GM21737 (cell line): ENCODE results near the gene TBC1D23.
"Not testable (repeated sequence)": the region's sequence is repeated elsewhere in the genome, so short reads cannot be mapped to it uniquely, and the experiment has no call there.

Experiments used
- ATAC-seq: cut with Tn5 transposase; IDR thresholded peaks from one replicate; pipeline ENCODE4 v1.9.1; 2021; ENCODE audit warnings: mild to moderate bottlenecking, moderate library complexity; ENCODE audit not compliant: unreplicated experiment

Gene TBC1D23

GRCh38 chr3:100295089-100295488 lies 34.3 kb downstream of the TBC1D23 start:
- ATAC-seq, result no peak

- ATAC-seq, result no peak
Observed at GRCh38 chr3:100297784-100298183, 37.0 kb downstream of the TBC1D23 start.

- ATAC-seq, result no peak
Observed at GRCh38 chr3:100299016-100299415, 38.2 kb downstream of the TBC1D23 start.

GRCh38 chr3:100306695-100307094 lies 45.9 kb downstream of the TBC1D23 start:
- no peak for ATAC-seq

GRCh38 chr3:100310355-100310965 lies 49.7 kb downstream of the TBC1D23 start:
- no peak for ATAC-seq

- ATAC-seq, result no peak
Observed at GRCh38 chr3:100311011-100311410, 50.2 kb downstream of the TBC1D23 start.

- peak; percentile 66 for ATAC-seq
Observed at GRCh38 chr3:100316641-100317069, 55.9 kb downstream of the TBC1D23 start.

GRCh38 chr3:100317912-100318311 lies 57.1 kb downstream of the TBC1D23 start:
- ATAC-seq, result no peak

- no peak for ATAC-seq
Observed at GRCh38 chr3:100319951-100320350, 59.2 kb downstream of the TBC1D23 start.

- ATAC-seq, result no peak
Observed at GRCh38 chr3:100324044-100324443, 63.3 kb downstream of the TBC1D23 start.

GRCh38 chr3:100325827-100326226 lies 65.0 kb downstream of the TBC1D23 start:
- ATAC-seq, result no peak

- ATAC-seq, result not testable (repeated sequence)
Observed at GRCh38 chr3:100327377-100327776, 66.6 kb downstream of the TBC1D23 start.

GRCh38 chr3:100329800-100330489 lies 69.2 kb downstream of the TBC1D23 start:
- no peak for ATAC-seq

- ATAC-seq, result no peak
Observed at GRCh38 chr3:100330651-100331050, 69.9 kb downstream of the TBC1D23 start.

GRCh38 chr3:100331660-100332059 lies 70.9 kb downstream of the TBC1D23 start:
- ATAC-seq, result no peak

GRCh38 chr3:100333051-100333450 lies 72.3 kb downstream of the TBC1D23 start:
- no peak for ATAC-seq

GRCh38 chr3:100333970-100334487 lies 73.2 kb downstream of the TBC1D23 start:
- peak; percentile 13 for ATAC-seq

- peak; percentile 98 for ATAC-seq
Observed at GRCh38 chr3:100334488-100335351, 73.9 kb downstream of the TBC1D23 start, which contains the start of gene NIT2. TSS of gene NIT2 (plus strand) at chr3:100334757. CDS start at chr3:100334792, 35 bp downstream.

- ATAC-seq, result peak; percentile 36
Observed at GRCh38 chr3:100335434-100335833, 74.6 kb downstream of the TBC1D23 start.

- not testable (repeated sequence) for ATAC-seq
Observed at GRCh38 chr3:100336229-100336628, 75.4 kb downstream of the TBC1D23 start.

GRCh38 chr3:100338911-100339310 lies 78.1 kb downstream of the TBC1D23 start:
- ATAC-seq, result no peak
